GM19438 (cell line): Measurements from ENCODE around the gene KIF5A.

Source experiments
- ATAC-seq: cut with Tn5 transposase; IDR thresholded peaks from one replicate; pipeline ENCODE4 v1.9.1; 2021; ENCODE audit warnings: low read depth; ENCODE audit not compliant: unreplicated experiment

KIF5A gene

DNA sequence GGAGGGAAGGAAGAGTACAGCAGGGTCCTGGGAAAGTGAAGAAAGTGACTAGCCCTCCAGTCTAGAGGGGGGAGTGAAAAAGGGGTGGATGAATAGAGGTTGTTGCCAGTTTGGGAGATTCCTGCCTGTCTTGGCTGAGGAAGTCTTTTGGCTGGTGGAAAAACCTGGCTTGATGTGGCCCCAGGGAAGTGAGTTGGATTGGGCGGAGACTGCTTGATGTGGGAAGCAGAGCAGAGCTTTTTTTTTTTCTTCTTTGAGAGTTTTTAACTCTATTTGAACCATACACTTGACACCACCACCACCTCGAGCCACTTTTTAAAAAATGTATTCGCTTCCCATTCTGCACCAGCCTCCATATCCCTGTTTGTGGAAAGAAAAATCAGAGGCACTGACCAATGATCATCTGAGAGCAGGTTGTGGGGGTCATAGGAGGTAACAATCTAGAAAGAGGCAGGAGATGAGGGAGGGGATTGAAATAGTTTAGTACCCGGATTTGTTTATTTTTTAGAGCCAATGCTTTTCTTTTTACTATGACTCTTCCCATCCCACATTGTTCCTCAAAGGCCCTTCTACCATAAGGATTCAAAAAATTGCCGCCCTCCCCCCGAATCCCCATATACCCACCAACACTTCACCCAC, 54.1 kb downstream of the KIF5A start:
- no peak for ATAC-seq

DNA sequence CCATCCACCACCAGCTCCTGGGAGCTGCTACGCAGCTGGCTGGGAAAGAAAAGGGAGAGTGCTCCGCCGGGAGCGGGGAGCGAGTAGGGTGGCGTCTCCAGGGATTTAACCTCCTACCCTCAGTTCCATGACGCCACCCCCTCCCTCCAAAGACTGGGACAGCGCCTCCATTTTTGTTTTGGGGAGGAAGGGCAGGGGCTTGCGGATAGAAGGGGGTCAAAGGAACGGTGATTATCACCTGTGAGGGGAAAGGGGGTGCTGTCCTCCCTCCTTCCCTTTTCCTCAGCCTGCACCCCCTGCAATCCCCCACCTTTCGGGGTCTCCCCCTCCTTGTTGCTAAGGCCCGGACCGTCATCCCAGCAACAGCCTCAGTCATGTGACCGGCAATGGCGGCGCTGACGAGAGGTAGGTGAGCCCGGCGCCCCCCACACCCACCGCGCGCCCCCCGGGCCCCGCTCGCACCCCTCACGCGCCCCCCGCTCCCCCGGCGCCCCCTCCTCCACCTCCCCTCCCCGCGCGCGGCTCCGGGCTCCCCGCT, 54.7 kb downstream of the KIF5A start, which contains the start of gene DTX3:
TSS of gene DTX3 (plus strand) at position 371 of the 538 bp plus-strand sequence. CDS start 1,694 bp downstream, outside the sequence.
- peak; percentile 58 for ATAC-seq

DNA sequence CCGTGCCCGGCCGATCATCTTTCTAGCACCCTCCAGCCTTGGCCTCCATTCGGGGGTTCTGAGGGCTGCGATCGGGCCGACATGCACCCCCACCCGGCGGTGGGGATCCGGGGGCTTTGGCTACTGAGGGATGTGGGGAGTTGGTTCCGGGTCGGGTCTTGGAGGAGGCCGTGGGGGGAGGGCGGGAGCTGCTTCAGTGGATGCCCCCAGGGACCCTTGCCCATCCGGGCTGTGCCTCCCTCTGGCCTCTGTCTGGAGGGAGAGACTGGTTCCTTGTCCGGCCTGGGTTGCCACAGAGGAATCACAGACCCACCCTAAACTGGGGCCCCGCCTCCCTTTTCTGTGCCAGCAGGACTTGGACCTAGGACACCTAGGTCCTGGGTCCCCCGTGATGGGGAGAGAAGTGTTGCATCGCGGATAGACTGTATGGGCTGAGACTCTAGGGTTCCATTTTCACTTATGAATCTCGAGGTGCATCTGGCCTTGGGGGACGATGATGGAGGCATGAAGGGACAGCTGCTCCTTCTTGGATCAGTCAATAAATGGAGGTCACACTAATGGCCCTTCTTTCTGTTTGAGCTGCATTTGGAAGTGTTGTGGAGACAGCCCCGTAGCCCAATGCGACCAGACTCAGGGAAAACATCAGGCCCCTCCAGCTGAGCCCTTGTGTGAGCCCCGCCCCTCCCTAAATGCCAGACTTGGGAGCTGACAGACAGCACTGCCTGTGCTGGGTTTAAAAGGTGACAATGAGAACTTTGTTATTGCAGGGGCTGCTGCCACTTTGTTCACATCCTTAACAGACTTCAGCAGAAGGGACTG, 55.4 kb downstream of the KIF5A start:
- peak; percentile 35 for ATAC-seq

DNA sequence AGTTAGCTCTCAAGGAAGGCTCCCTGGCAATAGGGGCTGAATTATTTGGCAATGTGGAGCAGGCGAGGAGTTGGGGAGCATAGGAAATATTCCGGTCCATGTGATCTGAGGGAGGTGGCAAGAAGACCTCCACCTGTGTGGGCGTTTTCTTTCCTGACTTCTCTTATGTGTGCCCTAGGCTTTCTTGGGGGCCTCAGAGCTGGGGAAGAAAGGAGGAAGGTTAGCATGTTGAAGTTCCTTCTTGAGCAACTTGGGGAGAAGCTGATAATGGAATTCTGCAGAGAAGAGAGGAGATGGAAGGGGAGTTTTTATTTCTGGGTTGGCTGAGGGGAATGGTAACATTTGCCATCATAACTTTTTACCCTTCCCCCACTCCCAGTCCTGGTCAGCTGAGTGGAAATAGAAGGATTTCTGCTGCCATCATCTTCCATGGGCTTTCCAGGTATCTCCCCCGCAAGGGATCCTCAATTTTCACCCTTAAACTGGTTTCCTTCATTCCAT, 56.0 kb downstream of the KIF5A start:
- no peak for ATAC-seq

DNA sequence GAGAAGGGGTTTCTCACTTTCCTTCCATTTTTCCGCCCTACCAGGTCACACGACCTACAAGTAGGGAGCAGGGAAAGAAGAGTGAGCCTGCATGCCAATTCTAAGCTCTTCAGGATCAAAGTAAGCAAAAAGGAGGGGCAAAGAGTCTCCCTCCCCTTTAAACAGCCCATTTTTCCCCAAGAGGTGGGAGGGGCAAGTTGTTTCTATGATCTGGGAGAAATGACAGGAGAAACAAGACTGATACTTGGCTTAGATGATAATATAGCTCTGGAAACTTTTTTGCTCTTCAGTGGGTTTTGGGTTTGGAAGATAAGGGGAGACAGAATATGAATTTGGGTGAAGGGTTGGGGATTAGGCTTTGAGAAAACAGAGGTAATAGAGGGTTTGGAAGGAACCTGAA, 56.6 kb downstream of the KIF5A start:
- ATAC-seq = no peak

DNA sequence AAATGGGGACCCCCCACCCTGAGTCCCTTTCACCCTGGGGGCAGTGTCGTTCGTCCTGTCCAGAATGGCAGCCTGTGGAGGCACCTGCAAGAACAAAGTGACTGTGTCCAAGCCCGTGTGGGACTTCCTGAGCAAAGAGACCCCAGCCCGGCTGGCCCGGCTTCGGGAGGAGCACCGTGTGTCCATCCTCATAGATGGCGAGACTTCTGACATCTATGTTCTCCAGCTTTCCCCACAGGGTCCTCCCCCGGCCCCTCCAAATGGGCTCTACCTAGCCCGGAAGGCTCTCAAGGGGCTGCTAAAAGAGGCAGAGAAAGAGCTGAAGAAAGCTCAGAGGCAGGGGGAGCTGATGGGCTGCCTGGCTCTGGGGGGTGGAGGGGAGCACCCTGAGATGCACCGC, 57.0 kb downstream of the KIF5A start:
- ATAC-seq = no peak

DNA sequence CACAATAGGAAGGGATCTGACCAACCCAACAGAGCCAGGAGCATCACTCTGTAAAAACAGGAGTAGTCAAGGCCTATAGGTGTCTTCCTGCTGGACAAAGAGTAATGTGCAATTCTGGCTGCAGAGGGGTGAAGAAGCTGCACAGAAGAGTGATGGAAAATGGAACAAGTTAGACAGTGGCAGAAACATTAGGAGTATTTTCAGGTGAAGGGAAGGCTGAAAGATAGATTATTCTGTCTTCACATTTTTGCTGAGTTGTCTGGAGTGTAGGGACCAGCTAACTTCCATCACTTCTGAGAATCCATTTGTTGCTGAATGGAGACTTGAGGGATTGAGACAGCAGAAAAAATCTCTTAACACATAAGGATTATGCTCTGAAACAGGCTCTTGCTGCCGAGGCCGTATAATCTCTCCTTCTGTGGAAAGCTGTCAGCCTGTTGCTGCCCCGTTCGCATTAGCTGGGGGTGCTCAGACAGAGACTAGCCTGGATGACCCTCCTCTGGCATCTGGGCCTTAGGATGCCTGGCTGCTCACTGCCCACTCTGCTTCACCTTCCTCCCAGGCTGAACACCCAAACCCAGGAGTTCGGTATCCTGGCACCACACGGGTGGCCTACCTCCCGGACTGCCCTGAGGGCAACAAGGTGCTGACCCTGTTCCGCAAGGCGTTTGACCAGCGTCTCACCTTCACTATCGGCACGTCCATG, 58.3 kb downstream of the KIF5A start:
- ATAC-seq = no peak

DNA sequence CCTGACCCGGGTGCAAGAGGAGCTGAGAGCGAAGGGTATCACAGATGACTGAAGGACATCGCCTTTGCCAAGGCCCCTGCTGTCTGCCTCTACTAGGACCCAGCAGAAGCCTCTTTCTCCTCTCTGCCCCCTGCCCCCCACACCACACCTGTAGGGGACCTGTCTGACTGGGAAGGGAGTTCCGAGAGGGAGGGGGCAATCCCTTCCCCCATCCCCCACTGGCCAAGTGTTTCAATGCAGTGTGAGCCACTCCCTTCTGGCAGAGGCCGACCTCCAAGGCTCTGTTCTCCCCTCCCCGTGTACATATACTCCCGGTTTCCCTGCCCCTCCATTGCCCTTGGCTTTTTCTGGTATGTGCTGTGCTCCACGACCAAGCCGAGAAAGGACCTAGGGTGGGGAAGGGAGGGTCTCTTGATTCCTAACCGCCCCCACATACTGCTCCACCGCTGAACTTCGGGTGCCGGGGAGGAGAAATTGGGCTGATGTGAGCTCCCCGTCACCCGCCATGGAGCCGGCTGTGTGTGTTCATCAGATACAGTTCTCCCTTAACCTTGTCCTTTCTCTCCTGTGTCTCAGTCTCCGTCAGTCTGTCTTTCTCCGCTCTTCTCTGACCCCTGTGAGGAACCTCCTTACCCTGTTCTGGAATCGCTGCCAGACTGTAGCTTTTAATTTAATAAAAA, 59.4 kb downstream of the KIF5A start:
- ATAC-seq = no peak

DNA sequence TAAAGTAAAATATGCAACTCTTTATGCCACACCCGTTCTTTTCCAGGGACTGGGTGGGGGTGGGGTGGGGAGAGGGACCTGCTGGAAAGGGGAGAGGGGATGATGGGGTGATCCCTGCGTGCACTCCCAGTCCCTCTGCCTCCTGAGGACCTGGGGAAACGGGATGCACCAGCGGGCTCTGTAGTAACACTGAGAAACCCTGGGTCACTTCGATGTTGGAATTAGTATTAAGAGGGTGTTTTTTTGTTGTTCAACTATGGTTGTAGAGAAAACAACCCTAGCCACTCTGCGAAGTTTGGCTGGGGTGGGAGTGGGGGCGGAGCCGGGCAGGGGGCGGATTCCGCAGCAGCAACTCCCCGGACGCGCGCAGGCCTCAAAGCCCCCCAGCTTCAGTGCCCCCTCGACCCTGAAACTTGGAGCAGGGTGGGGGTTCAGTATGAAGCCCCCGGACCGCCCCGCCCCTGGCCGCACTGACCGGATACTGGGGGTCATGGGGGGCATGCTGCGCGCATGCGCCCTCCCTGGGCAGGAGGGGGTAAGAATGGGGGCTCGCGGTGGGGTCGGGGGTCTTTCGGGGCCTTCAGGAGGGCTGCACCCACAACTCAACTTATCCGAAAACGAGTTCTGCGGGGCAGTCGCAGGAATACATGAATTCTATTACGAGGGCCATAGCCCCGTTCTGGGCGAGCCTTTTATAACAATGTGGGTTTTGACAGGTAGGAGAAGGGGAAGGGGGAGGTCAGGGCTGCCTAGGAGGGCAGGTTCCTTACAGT, 60.1 kb downstream of the KIF5A start:
- no peak for ATAC-seq

DNA sequence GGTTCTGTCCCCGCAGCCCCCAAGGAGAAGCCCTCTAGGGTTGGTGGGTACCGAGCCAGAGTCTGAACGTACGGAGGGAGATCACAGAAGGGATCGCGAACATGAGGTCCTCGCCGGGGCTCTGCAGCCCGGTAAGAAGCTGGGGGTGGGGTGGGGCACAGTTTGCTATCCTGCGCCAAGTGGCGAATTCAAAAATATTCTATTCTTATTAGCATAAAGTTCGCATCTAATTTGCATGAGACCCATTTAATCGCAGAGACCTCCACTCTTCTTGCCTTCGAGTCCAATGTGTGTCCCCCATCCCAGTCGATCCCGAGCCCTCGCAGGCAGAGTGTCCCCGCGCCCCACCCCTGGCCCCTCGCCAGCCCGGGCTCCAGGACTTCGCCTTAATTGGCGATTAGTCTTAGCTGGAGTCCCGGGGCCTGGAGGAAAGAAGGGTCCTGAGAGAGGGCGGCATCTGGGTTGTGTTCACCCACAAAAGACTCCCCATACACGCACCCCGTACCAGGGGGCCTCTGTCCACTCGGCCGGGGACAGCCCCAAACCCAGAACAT, 60.8 kb downstream of the KIF5A start:
- ATAC-seq = no peak

DNA sequence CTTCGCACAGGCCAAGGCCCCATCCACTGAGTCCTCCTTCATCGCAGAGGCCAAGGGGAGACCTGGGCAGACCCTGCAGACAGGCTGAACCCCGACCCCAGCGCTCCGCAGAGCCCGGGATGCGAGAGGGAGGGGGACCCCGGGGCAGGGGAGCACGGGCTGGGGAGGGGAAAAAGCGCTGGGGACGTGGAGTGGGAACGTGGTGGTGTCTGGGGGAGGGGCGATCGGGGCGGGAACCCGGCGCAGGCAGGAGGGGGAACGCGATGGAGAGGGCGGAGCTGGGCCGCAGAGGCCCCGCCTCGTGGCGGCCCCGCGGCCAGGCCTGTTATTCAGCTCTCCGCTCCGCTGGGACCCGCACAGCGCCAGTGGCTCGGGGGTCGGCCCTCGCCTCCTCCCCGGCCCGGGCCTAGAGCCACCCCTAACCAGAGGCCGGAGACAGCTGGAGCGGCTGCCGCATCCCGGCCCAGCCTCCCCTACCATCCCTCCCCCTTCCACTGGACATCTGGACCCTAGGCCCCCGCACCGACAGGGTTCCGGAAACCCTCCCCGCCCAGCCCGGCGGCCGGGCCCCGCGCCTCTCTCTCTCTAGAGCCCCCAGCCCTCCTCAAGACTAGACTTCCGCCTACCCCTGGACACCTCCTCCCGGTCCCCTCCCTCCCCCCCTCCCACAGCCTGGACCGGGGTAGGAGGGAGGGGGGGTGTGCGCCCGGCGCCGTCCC, 61.4 kb downstream of the KIF5A start, which contains the start of gene ARHGEF25:
TSS of gene ARHGEF25 (plus strand) at position 328 of the 719 bp plus-strand sequence. CDS start 460 bp downstream, outside the sequence.
- peak; percentile 42 for ATAC-seq

DNA sequence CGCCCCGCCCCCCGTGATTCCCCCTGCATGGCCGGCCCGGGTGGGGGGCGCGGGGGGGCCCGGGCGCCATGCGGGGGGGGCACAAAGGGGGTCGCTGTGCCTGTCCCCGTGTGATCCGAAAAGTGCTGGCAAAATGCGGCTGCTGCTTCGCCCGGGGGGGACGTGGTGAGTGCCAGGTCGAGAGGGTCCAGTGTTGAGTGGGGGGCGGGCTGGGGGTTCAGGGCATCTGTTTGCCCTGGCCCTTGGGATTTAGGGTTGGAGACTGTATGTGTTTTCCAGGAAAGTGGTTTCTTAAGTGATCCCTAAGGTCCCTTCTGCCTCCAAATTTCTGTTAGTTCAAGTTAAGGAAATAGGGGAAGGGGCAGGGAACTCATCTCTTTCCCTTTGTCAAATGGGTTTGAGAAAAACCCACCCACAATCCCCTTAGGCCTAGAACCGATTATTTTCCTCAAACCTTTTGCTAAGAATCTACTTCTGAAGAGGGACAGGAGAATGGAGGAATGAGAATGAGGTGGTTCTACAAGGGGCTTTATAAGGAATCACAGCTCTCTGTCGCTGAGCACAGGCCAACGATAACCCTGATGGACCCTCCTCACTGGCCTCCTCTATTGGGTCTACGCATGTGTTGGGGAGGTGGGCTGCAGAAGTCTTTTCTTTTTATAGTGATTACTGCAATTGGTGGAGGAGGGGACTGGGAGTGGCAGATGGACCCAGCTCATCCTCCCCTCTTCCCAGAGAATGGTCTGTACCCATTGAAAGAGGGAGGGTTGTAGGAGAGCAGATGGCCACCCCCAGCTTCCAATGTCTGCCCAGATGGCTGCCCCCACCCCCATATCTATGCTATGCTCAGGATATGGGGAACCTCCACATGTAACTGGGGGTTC, 62.2 kb downstream of the KIF5A start:
- no peak for ATAC-seq

DNA sequence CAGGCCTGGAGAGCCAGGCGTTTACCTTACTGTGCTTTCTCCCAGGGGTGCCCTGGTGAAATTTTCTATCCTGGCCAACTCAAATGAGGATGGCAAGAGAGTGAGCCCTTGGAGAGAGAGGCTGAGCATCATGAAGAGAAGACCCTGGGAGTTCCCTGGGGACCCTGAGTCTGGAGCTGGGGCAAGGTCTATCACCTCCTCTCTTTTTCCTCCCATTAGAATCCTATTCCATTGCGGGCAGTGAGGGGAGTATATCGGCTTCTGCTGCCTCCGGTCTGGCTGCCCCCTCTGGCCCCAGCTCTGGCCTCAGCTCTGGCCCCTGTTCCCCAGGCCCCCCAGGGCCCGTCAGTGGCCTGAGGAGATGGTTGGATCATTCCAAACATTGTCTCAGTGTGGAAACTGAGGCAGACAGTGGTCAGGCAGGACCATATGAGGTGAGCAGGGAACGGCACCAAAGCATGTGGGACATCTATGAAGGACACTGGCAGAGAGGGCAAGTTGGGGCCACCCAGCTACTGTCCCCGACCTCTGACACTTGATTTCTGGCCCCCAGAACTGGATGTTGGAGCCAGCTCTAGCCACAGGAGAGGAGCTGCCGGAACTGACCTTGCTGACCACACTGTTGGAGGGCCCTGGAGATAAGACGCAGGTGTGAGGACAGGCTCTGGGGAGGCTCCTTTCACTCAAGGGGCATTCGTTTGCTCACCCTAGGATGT, 63.0 kb downstream of the KIF5A start:
- ATAC-seq = no peak

DNA sequence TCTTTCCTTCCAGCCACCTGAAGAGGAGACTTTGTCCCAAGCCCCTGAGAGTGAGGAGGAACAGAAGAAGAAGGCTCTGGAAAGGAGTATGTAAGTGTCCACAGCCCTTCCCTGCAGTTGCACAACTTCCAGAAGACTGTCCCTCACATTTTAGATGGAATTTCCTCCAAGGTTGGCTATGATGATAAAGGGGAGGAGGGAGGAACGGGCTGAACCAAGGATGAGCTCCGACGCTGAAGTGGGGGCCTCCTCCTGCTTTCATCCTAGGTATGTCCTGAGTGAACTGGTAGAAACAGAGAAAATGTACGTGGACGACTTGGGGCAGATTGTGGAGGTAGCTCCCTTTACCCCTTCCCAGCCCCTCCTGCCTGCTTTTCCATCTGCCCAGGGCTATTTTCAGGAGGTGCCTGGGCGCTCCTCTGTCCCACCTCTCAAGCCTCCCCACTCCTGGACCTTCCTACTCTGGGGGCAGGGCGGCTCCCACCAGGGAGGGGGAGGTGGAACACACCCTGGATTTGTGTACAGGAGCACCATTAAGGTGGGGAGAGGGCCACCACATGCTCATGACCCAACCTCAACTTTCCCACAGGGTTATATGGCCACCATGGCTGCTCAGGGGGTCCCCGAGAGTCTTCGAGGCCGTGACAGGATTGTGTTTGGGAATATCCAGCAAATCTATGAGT, 63.7 kb downstream of the KIF5A start:
- ATAC-seq = no peak

DNA sequence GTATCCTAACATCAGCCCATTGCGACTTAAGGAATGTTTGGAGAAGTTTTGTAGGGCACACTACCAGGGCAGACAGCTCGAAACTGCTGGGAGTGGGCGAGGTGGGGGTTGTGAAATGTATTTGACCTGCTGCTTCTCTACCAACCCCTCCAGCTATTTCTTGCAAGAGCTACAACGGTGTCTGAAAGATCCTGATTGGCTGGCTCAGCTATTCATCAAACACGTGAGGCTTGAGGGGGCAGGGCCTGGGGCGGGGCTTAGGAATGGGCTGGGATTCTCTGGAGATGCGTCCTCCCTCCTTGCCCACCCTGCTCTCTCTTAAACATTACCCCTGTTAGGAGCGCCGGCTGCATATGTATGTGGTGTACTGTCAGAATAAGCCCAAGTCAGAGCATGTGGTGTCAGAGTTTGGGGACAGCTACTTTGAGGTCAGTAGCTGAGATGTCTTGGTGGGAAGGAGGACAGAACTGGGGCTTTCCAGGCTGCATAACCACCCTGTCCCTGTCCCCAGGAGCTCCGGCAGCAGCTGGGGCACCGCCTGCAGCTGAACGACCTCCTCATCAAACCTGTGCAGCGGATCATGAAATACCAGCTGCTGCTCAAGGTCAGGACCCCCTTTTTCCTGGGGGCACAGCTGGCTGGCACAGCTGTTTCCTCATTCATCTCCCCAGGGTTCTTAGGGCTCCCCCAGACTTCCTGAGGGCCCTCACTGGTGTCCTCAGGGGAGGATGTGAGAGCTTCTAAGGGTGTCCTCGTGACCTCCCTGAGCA, 64.5 kb downstream of the KIF5A start:
- peak; percentile 61 for ATAC-seq
